ENCODE data around the gene CCNJL. TPM values are rescaled to one million over a fixed set of nuclear protein-coding genes. Genes with fewer than 3 reads are reported as not detected.

Gene CCNJL
- total and polyA plus RNA-seq, 4 donors, result 0.07 to 0.84 (median 0.63) TPM

- DNase-seq (ENCODE audit: low spot score), result no peak
- Histone ChIP-seq H3K27me3 (ENCODE audit: control insufficient read depth in 4 of 4, insufficient read depth in 4 of 4, low read length in 3 of 4) (no peaks in the 10 kb centered on the region), H3K9ac (ENCODE audit: low read depth in 1 of 2, low read length in 2 of 2) (no peak overlapping the region), H3K4me1 (ENCODE audit: control insufficient read depth in 4 of 4, insufficient read depth in 4 of 4, low read length in 3 of 4) (no peaks in the 10 kb centered on the region), H3K4me3 (ENCODE audit: low read depth in 1 of 3, low read length in 3 of 3) (no peak overlapping the region), H3K9me3 (ENCODE audit: control insufficient read depth in 4 of 4, low read length in 3 of 4) (no peaks in the 10 kb centered on the region), H3K36me3 (ENCODE audit: control insufficient read depth in 4 of 4, insufficient read depth in 3 of 4, low read depth in 1 of 4, low read length in 3 of 4) (no peaks in the 10 kb centered on the region), H3K27ac (ENCODE audit: low read depth in 1 of 2, low read length in 2 of 2) (no peak overlapping the region)
- TF ChIP-seq HNF4G (IDR thresholded peaks at IDR 0.05) (no peak), FOXA2 (IDR thresholded peaks at IDR 0.05) (no peak), HNF4A (conservative IDR thresholded peaks at IDR 0.05) (no peak), FOXA1 (IDR thresholded peaks at IDR 0.05) (no peak), REST (IDR thresholded peaks at IDR 0.05) (no peak), CTCF (IDR thresholded peaks at IDR 0.05; ENCODE audit: low read depth, low read length, missing input control) (no peak), ZBTB33 (IDR thresholded peaks at IDR 0.05) (no peak)
- 92% methylated on average over 2 of the region's 2 CpGs for WGBS
Measured at GRCh38 chr5:160325716-160326115, 13.4 kb upstream of the CCNJL start.

- H3K27me3 ChIP-seq (ENCODE audit: control insufficient read depth in 4 of 4, insufficient read depth in 4 of 4, low read length in 3 of 4), result peaks cover 0 to 4% (median 0%) of the 10 kb centered on the region in 4 donors
- no peak for TF ChIP-seq REST (IDR thresholded peaks at IDR 0.05)
- no peak for TF ChIP-seq ATF3 (IDR thresholded peaks at IDR 0.05)
- no peak for TF ChIP-seq JUND (IDR thresholded peaks at IDR 0.05)
- no peak for TF ChIP-seq NR2F2 (IDR thresholded peaks at IDR 0.05)
- no peak for TF ChIP-seq HNF4A (conservative IDR thresholded peaks at IDR 0.05)
- no peak for TF ChIP-seq SP1 (IDR thresholded peaks at IDR 0.05)
- TF ChIP-seq YY1 (IDR thresholded peaks at IDR 0.05), result no peak
- no peak for TF ChIP-seq GABPA (IDR thresholded peaks at IDR 0.05 in 1 of 2, conservative IDR thresholded peaks at IDR 0.05 in 1 of 2)
- TF ChIP-seq HNF4G (IDR thresholded peaks at IDR 0.05), result no peak
- TF ChIP-seq RAD21 (IDR thresholded peaks at IDR 0.05), result no peak
- no peak for TF ChIP-seq RXRA (IDR thresholded peaks at IDR 0.05)
- no peak for TF ChIP-seq ZBTB33 (IDR thresholded peaks at IDR 0.05)
- no peak overlapping the region for H3K4me3 ChIP-seq (ENCODE audit: low read depth in 1 of 3, low read length in 3 of 3)
- no peaks in the 10 kb centered on the region for H3K36me3 ChIP-seq (ENCODE audit: control insufficient read depth in 4 of 4, insufficient read depth in 3 of 4, low read depth in 1 of 4, low read length in 3 of 4)
- H3K4me1 ChIP-seq (ENCODE audit: control insufficient read depth in 4 of 4, insufficient read depth in 4 of 4, low read length in 3 of 4), result no peaks in the 10 kb centered on the region
- no peaks in the 10 kb centered on the region for H3K9me3 ChIP-seq (ENCODE audit: control insufficient read depth in 4 of 4, low read length in 3 of 4)
- 70% methylated on average over 2 of the region's 2 CpGs for WGBS
- no peak overlapping the region for H3K9ac ChIP-seq (ENCODE audit: low read depth in 1 of 2, low read length in 2 of 2)
- no peak overlapping the region for H3K27ac ChIP-seq (ENCODE audit: low read depth in 1 of 2, low read length in 2 of 2)
- DNase-seq (ENCODE audit: low spot score), result no peak
Measured at GRCh38 chr5:160324886-160325285, 12.5 kb upstream of the CCNJL start.

Data from liver (tissue), 9 donors.